A549 treated with CORT108297 at 1 μM for 4 hours (cell line): ENCODE data around the gene RTRAF. TPM values are rescaled to one million over a fixed set of nuclear protein-coding genes. Genes with fewer than 3 reads are reported as not detected.

Experiments used
- total RNA-seq: library from RNA; stranded (reverse); fragments of 200-300 nt; extraction: Qiagen RNA extraction; gene quantifications from 5 replicates; pipeline ENCODE4 v1.2.3, GENCODE V29; 2022

RTRAF gene
- total RNA-seq = 234 to 269 TPM (median 246 TPM) in 5 replicates

GRCh38 chr14:51989293-51990234 lies at the start of gene RTRAF:
Gene RTRAF (plus strand): TSS chr14:51989546. CDS start chr14:51989640, 94 bp downstream.

Other genes with a start within 250 kb of the RTRAF start
- 2.1 to 3.3 TPM (median 2.7 TPM) in 5 replicates for gene GNG2, start 128.9 kb upstream of the RTRAF start, total RNA-seq
- 16.1 to 30.0 TPM (median 20.1 TPM) in 5 replicates for gene NID2, start 79.5 kb downstream of the RTRAF start, total RNA-seq